NCI-H446 treated with DMSO at 0.1 percent for 48 hours (cell line): ENCODE results near the gene FAM193B.

Experiments
- DNase-seq: peaks from one replicate; lab custom pipeline; 2025; lab: John Stamatoyannopoulos, UW

The FAM193B gene

GRCh38 chr5:177515580-177515979, 38.8 kb downstream of the FAM193B start:
- no peak for DNase-seq

GRCh38 chr5:177514541-177514940, 39.8 kb downstream of the FAM193B start:
- DNase-seq: no peak

GRCh38 chr5:177513500-177513899, 40.9 kb downstream of the FAM193B start:
- DNase-seq: no peak

GRCh38 chr5:177512736-177513380, 41.5 kb downstream of the FAM193B start:
- DNase-seq: no peak

- DNase-seq: no peak
Measured at GRCh38 chr5:177511796-177512675, 42.3 kb downstream of the FAM193B start.

GRCh38 chr5:177511181-177511580, 43.2 kb downstream of the FAM193B start:
- DNase-seq: no peak

GRCh38 chr5:177510567-177511053, 43.8 kb downstream of the FAM193B start:
- no peak for DNase-seq

- no peak for DNase-seq
Measured at GRCh38 chr5:177509991-177510566, 44.3 kb downstream of the FAM193B start.

GRCh38 chr5:177509381-177509951, 44.9 kb downstream of the FAM193B start, which contains the start of gene DOK3:
TSS of gene DOK3 (minus strand) at chr5:177509826. CDS start at chr5:177509540, 286 bp downstream.
- no peak for DNase-seq

- no peak for DNase-seq
Measured at GRCh38 chr5:177508837-177509236, 45.5 kb downstream of the FAM193B start.

- no peak for DNase-seq
Measured at GRCh38 chr5:177508221-177508611, 46.1 kb downstream of the FAM193B start.

GRCh38 chr5:177507596-177508220, 46.7 kb downstream of the FAM193B start:
- DNase-seq: no peak

- no peak for DNase-seq
Measured at GRCh38 chr5:177507165-177507564, 47.2 kb downstream of the FAM193B start.

- DNase-seq: no peak
Measured at GRCh38 chr5:177505075-177505474, 49.3 kb downstream of the FAM193B start.

GRCh38 chr5:177504086-177505056, 50.0 kb downstream of the FAM193B start:
- DNase-seq: no peak

GRCh38 chr5:177503351-177504085, 50.8 kb downstream of the FAM193B start:
- no peak for DNase-seq

GRCh38 chr5:177502886-177503285, 51.5 kb downstream of the FAM193B start:
- DNase-seq: no peak

- DNase-seq: no peak
Measured at GRCh38 chr5:177501874-177502678, 52.3 kb downstream of the FAM193B start.
